Testis (tissue), 2 donors: ENCODE results near the gene DLGAP4.

Experiments
- CTCF ChIP-seq, 3 experiments: fragments of 450-650 bp in 2 of 3; fragments of 200-600 bp in 1 of 3; sonication (generic) in 1 of 3; IDR thresholded peaks; one replicate each; pipeline ENCODE4 v1.5.1; 2016 to 2019; ENCODE audit warnings: antibody characterized with exemption in 3 of 3, mild to moderate bottlenecking in 2 of 3, moderate library complexity in 1 of 3
- POLR2A ChIP-seq: fragments of 450-650 bp; IDR thresholded peaks from one replicate; pipeline ENCODE4 v1.6.1; 2017; ENCODE audit warnings: antibody characterized with exemption, mild to moderate bottlenecking, moderate library complexity

GRCh38 chr20:36284751-36285150 is 21.4 kb upstream of the DLGAP4 start:
- TF ChIP-seq CTCF (IDR thresholded peaks at IDR 0.05): no peak
- no peak for TF ChIP-seq POLR2A
